H1 (cell line): ENCODE measurements around the gene ZFAND6. TPM values are rescaled to one million over a fixed set of nuclear protein-coding genes. Genes with fewer than 3 reads are reported as not detected.
A peak's percentile ranks its signal among the peaks of the same experiment; 100 is the strongest.

ENCODE experiments used
- CTCF ChIA-PET: fragments of 300-600 bp; sonication (Branson Sonifier 250); formaldehyde crosslinking; loops from one replicate; lab custom pipeline; 2021; ENCODE audit not compliant: partially characterized antibody; lab: Charles Lee
- POLR2A ChIA-PET: fragments of 300-600 bp; sonication (Branson Sonifier 250); formaldehyde crosslinking; loops from one replicate; lab custom pipeline; 2021; ENCODE audit warnings: inconsistent platforms; ENCODE audit not compliant: partially characterized antibody; lab: Charles Lee
- DNase-seq, 2 experiments: peaks; one replicate each; pipeline versions ENCODE4 v3.0.0 to v3.0.0-alpha.2; 2010 to 2022; ENCODE audit warnings: low spot score in 2 of 2, low read depth in 1 of 2, mixed read lengths in 1 of 2
- FAIRE-seq: peaks from 2 replicates; lab custom pipeline; 2011; peaks lifted over from hg19 to GRCh38; lab: Jason Lieb, UNC
- H2AFZ ChIP-seq: 2 replicates; pipeline ENCODE4 v1.8.1; 2012; ENCODE audit warnings: low read length, inconsistent platforms
- H2AK5ac ChIP-seq: 2 replicates; pipeline ENCODE4 v1.6.1; 2013; ENCODE audit warnings: low read depth, low read length
- H2BK120ac ChIP-seq: replicated peaks from 2 replicates; pipeline ENCODE3; 2013; ENCODE audit warnings: low read depth, low read length, inconsistent platforms
- H2BK12ac ChIP-seq: 2 replicates; pipeline ENCODE4 v1.6.1; 2013; ENCODE audit warnings: low read depth, low read length
- H2BK15ac ChIP-seq: 2 replicates; pipeline ENCODE4 v1.6.1; 2013; ENCODE audit warnings: low read length
- H2BK20ac ChIP-seq: 2 replicates; pipeline ENCODE4 v1.6.1; 2013; ENCODE audit warnings: low read length
- H2BK5ac ChIP-seq: 2 replicates; pipeline ENCODE4 v1.6.1; 2013; ENCODE audit warnings: low read depth, low read length
- H3K14ac ChIP-seq: 2 replicates; pipeline ENCODE4 v1.6.1; 2013; ENCODE audit warnings: inconsistent platforms; ENCODE audit not compliant: insufficient read length
- H3K18ac ChIP-seq: 2 replicates; pipeline ENCODE4 v1.6.1; 2013; ENCODE audit warnings: low read length; ENCODE audit errors: extremely low read depth
- H3K23ac ChIP-seq: 2 replicates; pipeline ENCODE4 v1.6.1; 2013; ENCODE audit warnings: inconsistent platforms; ENCODE audit not compliant: insufficient read length
- H3K23me2 ChIP-seq: 2 replicates; pipeline ENCODE4 v1.6.1; 2013; ENCODE audit warnings: low read depth, low read length
- H3K27ac ChIP-seq: 2 replicates; pipeline ENCODE4 v1.6.1; 2011; ENCODE audit warnings: low read depth, low read length, inconsistent platforms
- H3K27me3 ChIP-seq, 4 experiments: replicated peaks in 1 of 4; 1 replicate in 1 of 4; 2 replicates in 3 of 4; pipeline versions ENCODE4 v1.6.1 to v1.8.1; 2011 to 2013; ENCODE audit warnings: low read length in 3 of 4, mild to moderate bottlenecking in 3 of 4, inconsistent platforms in 2 of 4, mixed read lengths in 2 of 4, moderate library complexity in 1 of 4; ENCODE audit not compliant: control insufficient read depth in 3 of 4, insufficient read depth in 3 of 4; ENCODE audit errors: extremely low read depth in 1 of 4
- H3K36me3 ChIP-seq, 4 experiments: 2 replicates each; pipeline versions ENCODE4 v1.6.1 to v1.8.1; 2011 to 2013; ENCODE audit warnings: mild to moderate bottlenecking in 4 of 4, low read length in 3 of 4, moderate library complexity in 2 of 4, control low read depth in 1 of 4, inconsistent platforms in 1 of 4; ENCODE audit not compliant: insufficient read depth in 4 of 4, control insufficient read depth in 2 of 4
- H3K4ac ChIP-seq: replicated peaks from 2 replicates; pipeline ENCODE3; 2013; ENCODE audit warnings: low read length, low read depth, mixed read lengths, inconsistent platforms; ENCODE audit not compliant: insufficient read length
- H3K4me1 ChIP-seq, 4 experiments: replicated peaks in 1 of 4; 1 replicate in 1 of 4; 2 replicates in 3 of 4; pipeline versions ENCODE4 v1.6.1 to v1.8.1; 2011 to 2013; ENCODE audit warnings: low read length in 3 of 4, inconsistent platforms in 2 of 4, mixed read lengths in 1 of 4; ENCODE audit not compliant: insufficient read depth in 4 of 4, control insufficient read depth in 3 of 4
- H3K4me2 ChIP-seq, 2 experiments: 2 replicates each; pipeline versions ENCODE4 v1.6.1 to v1.8.1; 2011 to 2013; ENCODE audit warnings: low read depth in 2 of 2, low read length in 2 of 2, control low read depth in 1 of 2, inconsistent platforms in 1 of 2, mild to moderate bottlenecking in 1 of 2; ENCODE audit not compliant: insufficient read depth in 1 of 2
- H3K4me3 ChIP-seq, 4 experiments: fragments of 200-600, 300-600 bp in 1 of 4; sonication (generic), shearing (Covaris generic), sonication (Bioruptor Twin) in 1 of 4; 2 replicates each; pipeline versions ENCODE4 v1.5.1 to v1.8.1; 2011 to 2016; ENCODE audit warnings: low read length in 4 of 4, low read depth in 3 of 4, control low read depth in 2 of 4, inconsistent platforms in 2 of 4, mild to moderate bottlenecking in 2 of 4, mixed read lengths in 1 of 4, moderate library complexity in 1 of 4; ENCODE audit not compliant: insufficient read depth in 2 of 4; ENCODE audit errors: extremely low read depth in 1 of 4
- H3K56ac ChIP-seq: replicated peaks from 2 replicates; pipeline ENCODE3; 2013; ENCODE audit warnings: low read depth, mild to moderate bottlenecking, mixed read lengths, low read length, inconsistent platforms; ENCODE audit not compliant: insufficient read length
- H3K79me1 ChIP-seq: 2 replicates; pipeline ENCODE4 v1.6.1; 2013; ENCODE audit warnings: low read depth, low read length, control low read depth
- H3K79me2 ChIP-seq, 2 experiments: 2 replicates each; pipeline versions ENCODE4 v1.6.1 to v1.8.1; 2012 to 2013; ENCODE audit warnings: low read length in 2 of 2, mild to moderate bottlenecking in 2 of 2, inconsistent platforms in 1 of 2; ENCODE audit not compliant: insufficient read depth in 2 of 2, control insufficient read depth in 1 of 2
- H3K9ac ChIP-seq, 4 experiments: replicated peaks in 1 of 4; 1 replicate in 1 of 4; 2 replicates in 3 of 4; pipeline versions ENCODE4 v1.6.1 to v1.8.1; 2011 to 2013; ENCODE audit warnings: low read depth in 3 of 4, low read length in 3 of 4, control low read depth in 2 of 4, mild to moderate bottlenecking in 2 of 4, moderate library complexity in 2 of 4, inconsistent platforms in 1 of 4; ENCODE audit errors: extremely low read depth in 1 of 4
- H3K9me3 ChIP-seq, 2 experiments: 2 replicates each; pipeline versions ENCODE4 v1.6.1 to v1.8.1; 2012 to 2013; ENCODE audit warnings: mild to moderate bottlenecking in 2 of 2, moderate library complexity in 2 of 2, control low read depth in 1 of 2, inconsistent platforms in 1 of 2, low read depth in 1 of 2, low read length in 1 of 2, mixed read lengths in 1 of 2; ENCODE audit not compliant: insufficient read depth in 2 of 2
- H4K20me1 ChIP-seq, 2 experiments: replicated peaks in 1 of 2; 2 replicates each; pipeline versions ENCODE3 to v1.8.1; 2011 to 2013; ENCODE audit warnings: inconsistent platforms in 2 of 2, low read length in 2 of 2, mild to moderate bottlenecking in 1 of 2; ENCODE audit not compliant: insufficient read depth in 2 of 2, control insufficient read depth in 1 of 2
- H4K5ac ChIP-seq: 2 replicates; pipeline ENCODE4 v1.6.1; 2013; ENCODE audit warnings: low read length, low read depth, mixed read lengths, inconsistent platforms; ENCODE audit not compliant: insufficient read length
- H4K8ac ChIP-seq: 2 replicates; pipeline ENCODE4 v1.8.0; 2013; ENCODE audit warnings: mild to moderate bottlenecking, moderate library complexity, low read length, inconsistent platforms; ENCODE audit not compliant: insufficient read depth; ENCODE audit errors: extremely low read depth
- H4K91ac ChIP-seq: replicated peaks from 2 replicates; pipeline ENCODE3; 2013; ENCODE audit warnings: low read length, mixed read lengths, inconsistent platforms; ENCODE audit not compliant: insufficient read length
- ATF2 ChIP-seq: IDR thresholded peaks from 2 replicates; pipeline ENCODE4 v1.6.1; 2012; ENCODE audit warnings: low read length, inconsistent platforms
- GABPA ChIP-seq: IDR thresholded peaks from 2 replicates; pipeline ENCODE4 v1.6.1; 2011; ENCODE audit warnings: mild to moderate bottlenecking, low read length, moderate library complexity, borderline replicate concordance; ENCODE audit not compliant: insufficient read depth
- RBBP5 ChIP-seq: IDR thresholded peaks from 2 replicates; pipeline ENCODE4 v1.7.1; 2012; ENCODE audit warnings: low read depth, mild to moderate bottlenecking, inconsistent platforms, low read length, moderate library complexity, borderline replicate concordance
- SUZ12 ChIP-seq: fragments of 200-600 bp; sonication (generic); IDR thresholded peaks from 2 replicates; pipeline ENCODE4 v1.6.1; 2012; ENCODE audit warnings: mild to moderate bottlenecking, inconsistent platforms, low read length, moderate library complexity, mixed read lengths
- YY1 ChIP-seq: IDR thresholded peaks from 2 replicates; pipeline ENCODE4 v1.6.1; 2011; ENCODE audit warnings: low read depth, mild to moderate bottlenecking, low read length
- ZNF274 ChIP-seq: IDR thresholded peaks from 2 replicates; pipeline ENCODE4 v1.7.0; 2012; ENCODE audit warnings: low read length, borderline replicate concordance; ENCODE audit errors: extremely low read depth
- WGBS, 2 experiments: shearing (Covaris generic) in 1 of 2; methylation state at CpG; one replicate each; pipeline versions ENCODE4 v1.1.6 to v1.1.7; 2013 to 2015; ENCODE audit warnings: low lambda C conversion rate in 2 of 2, mixed read lengths in 2 of 2, inconsistent platforms in 1 of 2, low coverage in 1 of 2, missing lambda C conversion rate in 1 of 2; ENCODE audit not compliant: insufficient replicate concordance in 2 of 2, insufficient coverage in 1 of 2, insufficient read length in 1 of 2; ENCODE audit errors: extremely low coverage in 1 of 2, missing lambda C conversion rate in 1 of 2; 5-methylcytosine and 5-hydroxymethylcytosine counted together
- polyA plus RNA-seq, 7 experiments: library from polyadenylated mRNA; depleted of rRNA in 3 of 7; stranded (reverse) in 5 of 7; unstranded in 2 of 7; fragments of >200 nt in 5 of 7; fragments of 200-250 nt in 2 of 7; gene quantifications; 1 replicate in 5 of 7; 2 replicates in 1 of 7; 4 replicates in 1 of 7; pipeline versions ENCODE4 v1.2.1 to v1.2.3, GENCODE V29; 2011 to 2013; ENCODE audit warnings: missing spikeins in 2 of 7, mixed read lengths in 2 of 7
- total RNA-seq: library from RNA; stranded (reverse); fragmentation: NEBNext Ultra II Directional; extraction: Animal tissue kit (Norgen Biotek cat#: 25700); gene quantifications from 2 replicates; pipeline ENCODE4 v1.2.1, GENCODE V29; 2021

ZFAND6 gene
- total and polyA plus RNA-seq, 2 of the 8 experiments (the other 6 are each of a cell fraction or from before 2014, with no cell fraction given), result 136 to 237 TPM

- no peaks in the 10 kb centered on the region; the same call in 1 of the 2 replicates for H3K79me1 ChIP-seq
- H3K4ac ChIP-seq, result no peak overlapping the region
- no peak overlapping the region for H3K9ac ChIP-seq
- FAIRE-seq (no peak), DNase-seq (no peak)
- H4K5ac ChIP-seq, result no peak overlapping the region
- no peaks in the 10 kb centered on the region; a peak in 1 of 8 replicates for H3K36me3 ChIP-seq
- ChIA-PET CTCF (interaction anchor here (0.6 to 1.9 kb wide), 6 partner anchors 13 to 77 kb away, joined by 3 to 9 read pairs (median 4); no protein-coding TSS in a partner anchor), POLR2A (interaction anchor here (0.6 to 1.4 kb wide), 7 partner anchors 12 to 69 kb away, joined by 3 to 7 read pairs (median 4); partner anchors contain the start of gene ZFAND6)
- no peak overlapping the region for H2BK20ac ChIP-seq
- H2BK12ac ChIP-seq, result no peak overlapping the region
- H3K14ac ChIP-seq, result no peak overlapping the region
- H4K91ac ChIP-seq, result no peak overlapping the region
- 70% methylated on average over 8 of the region's 8 CpGs; no CpG with 5 or more reads in 1 of the 2 experiments for WGBS, 2 experiments
- TF ChIP-seq SUZ12 (no peak), RBBP5 (no peak), GABPA (no peak), YY1 (no peak), ATF2 (no peak), ZNF274 (no peak)
- no peak overlapping the region for H2BK120ac ChIP-seq
- no peaks in the 10 kb centered on the region for H3K27me3 ChIP-seq
- H3K79me2 ChIP-seq, result peaks cover 15 to 98% of the 10 kb centered on the region in 2 experiments
- no peak overlapping the region for H2BK5ac ChIP-seq
- no peaks in the 10 kb centered on the region for H3K9me3 ChIP-seq
- H3K27ac ChIP-seq, result no peak overlapping the region
- 0 out of 4 replicates have a peak overlapping the region, but pooled peaks of 1 of the 2 experiments have one; percentile 5 for H3K4me2 ChIP-seq
- H4K8ac ChIP-seq, result no peak overlapping the region
- H2BK15ac ChIP-seq, result no peak overlapping the region
- no peak overlapping the region for H2AFZ ChIP-seq
- H3K23ac ChIP-seq, result no peak overlapping the region
- H3K18ac ChIP-seq, result no peak overlapping the region
- H3K4me3 ChIP-seq, result no peak overlapping the region
- no peak overlapping the region for H3K56ac ChIP-seq
- peaks cover 3 to 9% of the 10 kb centered on the region in 2 experiments for H4K20me1 ChIP-seq
- no peaks in the 10 kb centered on the region for H3K23me2 ChIP-seq
- H3K4me1 ChIP-seq, result peaks cover 0 to 7% (median 4%) of the 10 kb centered on the region in 4 experiments; a peak in 4 of 7 replicates
- H2AK5ac ChIP-seq, result no peak overlapping the region
Measured at GRCh38 chr15:80076321-80077318, 17.1 kb downstream of the ZFAND6 start.
